Thoracic aorta endothelial cell (primary cell): ENCODE data around the gene GTF3C4. TPM values are rescaled to one million over a fixed set of nuclear protein-coding genes. Genes with fewer than 3 reads are reported as not detected.

Experiments used
- total RNA-seq: library from RNA; depleted of rRNA; stranded (reverse); fragments of >200 nt; gene quantifications from 2 replicates; pipeline ENCODE4 v1.2.3, GENCODE V29; 2012

Gene GTF3C4
- total RNA-seq, result 33.2 and 37.0 TPM in 2 replicates

DNA sequence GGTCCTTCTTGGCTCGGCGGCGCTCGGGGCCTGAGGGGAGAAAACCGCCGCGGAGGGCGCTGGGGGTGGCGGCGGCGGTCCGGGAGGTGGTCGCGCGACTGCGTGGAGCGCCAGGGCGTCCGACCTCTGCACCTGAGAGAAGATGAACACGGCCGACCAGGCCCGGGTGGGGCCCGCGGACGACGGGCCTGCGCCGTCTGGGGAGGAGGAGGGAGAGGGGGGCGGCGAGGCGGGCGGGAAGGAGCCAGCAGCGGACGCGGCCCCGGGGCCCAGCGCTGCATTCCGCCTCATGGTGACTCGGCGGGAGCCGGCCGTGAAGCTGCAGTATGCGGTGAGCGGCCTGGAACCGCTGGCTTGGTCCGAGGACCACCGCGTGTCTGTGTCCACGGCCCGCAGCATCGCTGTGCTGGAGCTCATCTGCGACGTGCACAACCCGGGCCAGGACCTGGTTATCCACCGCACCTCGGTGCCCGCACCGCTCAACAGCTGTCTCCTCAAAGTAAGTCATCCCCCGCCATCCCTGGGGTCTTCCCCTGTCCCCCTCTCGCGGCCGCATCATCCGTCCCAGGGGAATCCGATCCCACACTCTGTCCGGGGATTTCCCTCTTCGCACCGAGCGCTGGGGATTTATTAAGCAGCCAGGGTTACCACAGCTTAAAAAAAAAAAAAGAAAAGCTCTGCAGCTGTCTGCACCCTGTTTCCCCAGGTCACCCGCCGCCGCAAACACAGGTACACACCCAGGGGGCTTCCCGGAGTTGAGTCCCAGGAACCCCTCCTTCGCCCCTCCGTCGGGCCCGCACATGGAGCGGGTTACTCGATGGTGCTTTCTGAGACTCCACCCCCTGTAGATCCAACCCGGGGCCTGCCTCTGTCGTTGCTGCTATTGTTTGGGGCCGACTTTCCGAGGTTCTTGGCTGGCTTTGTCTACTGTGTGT is at the start of gene GTF3C4:
TSS of gene GTF3C4 (plus strand) at position 8 of the 935 bp plus-strand sequence. CDS start at position 143, 135 bp downstream.

DNA sequence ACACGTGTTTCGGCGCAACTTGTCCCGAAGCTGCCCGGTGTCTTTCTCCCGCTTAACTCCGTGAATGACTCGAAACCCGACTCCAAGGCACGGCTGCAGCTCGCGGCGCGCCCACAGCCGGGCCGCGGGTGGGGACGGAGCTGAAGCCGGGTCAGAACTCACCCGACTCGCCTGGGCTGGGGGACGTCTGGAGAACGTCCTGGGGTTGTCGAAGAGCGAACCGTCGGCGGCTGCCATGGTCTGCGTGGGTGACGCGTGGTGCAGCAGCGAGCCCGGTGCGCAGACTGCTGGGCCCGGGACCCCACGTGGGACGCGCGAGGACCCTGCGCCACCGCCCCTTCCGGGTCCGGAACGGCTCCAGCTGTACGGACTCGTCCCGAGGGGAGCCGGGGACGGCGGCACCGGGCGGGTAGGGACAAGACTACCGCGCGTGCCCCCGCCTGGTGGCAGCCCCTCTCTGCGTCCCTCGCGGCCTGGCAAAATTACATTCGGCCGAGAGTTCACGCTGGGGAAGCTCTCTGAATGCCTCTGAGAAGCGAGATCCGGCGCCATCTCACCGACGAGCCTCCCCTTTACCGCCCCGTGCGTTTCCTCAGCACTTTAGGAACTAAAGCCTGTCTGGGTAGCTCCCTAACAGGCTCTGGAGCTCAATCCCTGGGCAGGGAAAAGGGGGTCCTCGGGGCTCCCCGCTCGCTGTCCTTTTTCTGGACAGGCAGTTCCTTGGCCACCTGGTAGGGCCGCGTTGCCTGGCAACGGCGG is 387 bp upstream of the GTF3C4 start, which contains the start of gene DDX31:
TSS of gene DDX31 (minus strand) at position 286 of the 759 bp plus-strand sequence. CDS start at position 237, 49 bp downstream.

Other genes starting within 250 kb of the GTF3C4 start
- gene BARHL1, start 87.9 kb upstream of the GTF3C4 start, total RNA-seq, result not detected in 2 replicates
- gene DDX31, start 481 bp upstream of the GTF3C4 start, total RNA-seq, result 17.6 and 18.8 TPM in 2 replicates
- 0.13 TPM in 1 of 2 replicates, not detected in the other for gene AK8, start 207.8 kb downstream of the GTF3C4 start, total RNA-seq
- 2.0 TPM in 2 replicates for gene SPACA9, start 208.4 kb downstream of the GTF3C4 start, total RNA-seq